WTC11 (cell line): ENCODE results near the gene ITPR2. TPM values are rescaled to one million over a fixed set of nuclear protein-coding genes. Genes with fewer than 3 reads are reported as not detected.

ENCODE experiments used
- ATAC-seq: fragments of 200-7000 bp; cut with Tn5 transposase; 2 replicates; pipeline ENCODE4 v1.10.0; 2021; ENCODE audit warnings: mild to moderate bottlenecking, moderate library complexity
- CTCF ChIA-PET: fragments of 300-600 bp; sonication (Branson Sonifier 250); formaldehyde crosslinking; loops from one replicate; lab custom pipeline; 2021; ENCODE audit warnings: antibody characterized with exemption; lab: Charles Lee
- POLR2A ChIA-PET: fragments of 350-600 bp; sonication (Branson Sonifier 250); formaldehyde crosslinking; loops from one replicate; lab custom pipeline; 2021; ENCODE audit warnings: antibody characterized with exemption; lab: Charles Lee
- DNase-seq: peaks from one replicate; pipeline ENCODE4 v3.0.0; 2021; ENCODE audit warnings: low spot score
- H3K27ac Mint-ChIP-seq: 2 replicates; pipeline ENCODE4 v1.8.0; 2021; ENCODE audit warnings: mixed read lengths
- H3K27me3 Mint-ChIP-seq: 2 replicates; pipeline ENCODE4 v1.8.0; 2021; ENCODE audit warnings: low read depth, mild to moderate bottlenecking, moderate library complexity, mixed read lengths
- H3K36me3 Mint-ChIP-seq: 2 replicates; pipeline ENCODE4 v1.8.0; 2021; ENCODE audit warnings: mixed read lengths
- H3K4me1 Mint-ChIP-seq: 2 replicates; pipeline ENCODE4 v1.8.0; 2022; ENCODE audit warnings: mixed read lengths
- H3K4me3 Mint-ChIP-seq: 2 replicates; pipeline ENCODE4 v1.8.0; 2021; ENCODE audit warnings: mild to moderate bottlenecking, moderate library complexity, mixed read lengths
- H3K9me3 Mint-ChIP-seq: 2 replicates; pipeline ENCODE4 v1.8.0; 2021; ENCODE audit warnings: mixed read lengths
- ATF1 ChIP-seq: sonication (generic); formaldehyde crosslinking; IDR thresholded peaks from 2 replicates; pipeline ENCODE4 v1.8.1; 2023; ENCODE audit warnings: mild to moderate bottlenecking, moderate library complexity, missing genetic modification reagents
- FOXP1 ChIP-seq: sonication (generic); formaldehyde crosslinking; IDR thresholded peaks from 2 replicates; pipeline ENCODE4 v1.8.0; 2022; ENCODE audit warnings: missing genetic modification reagents, mild to moderate bottlenecking, moderate library complexity, borderline replicate concordance
- KAT7 ChIP-seq: sonication (generic); formaldehyde crosslinking; IDR thresholded peaks from 2 replicates; pipeline ENCODE4 v1.8.1; 2023; ENCODE audit warnings: missing genetic modification reagents, mild to moderate bottlenecking, borderline replicate concordance
- NFYB ChIP-seq: sonication (generic); formaldehyde crosslinking; conservative IDR thresholded peaks from 2 replicates; pipeline ENCODE4 v1.8.0; 2022; ENCODE audit warnings: low read depth, missing genetic modification reagents
- NR2C2 ChIP-seq: sonication (generic); formaldehyde crosslinking; IDR thresholded peaks from 2 replicates; pipeline ENCODE4 v1.8.0; 2022; ENCODE audit warnings: mild to moderate bottlenecking, missing genetic modification reagents
- NR3C1 ChIP-seq: sonication (generic); formaldehyde crosslinking; conservative IDR thresholded peaks from 2 replicates; pipeline ENCODE4 v1.8.1; 2023; ENCODE audit warnings: low read depth, mild to moderate bottlenecking, missing genetic modification reagents
- SP1 ChIP-seq: sonication (generic); formaldehyde crosslinking; conservative IDR thresholded peaks from 2 replicates; pipeline ENCODE4 v1.8.1; 2022; ENCODE audit warnings: missing genetic modification reagents
- ZNF232 ChIP-seq: sonication (generic); formaldehyde crosslinking; IDR thresholded peaks from 2 replicates; pipeline ENCODE4 v1.8.0; 2022; ENCODE audit warnings: mild to moderate bottlenecking, missing genetic modification reagents
- ZNF263 ChIP-seq: sonication (generic); formaldehyde crosslinking; IDR thresholded peaks from 2 replicates; pipeline ENCODE4 v1.8.1; 2022; ENCODE audit warnings: low read depth, mild to moderate bottlenecking, moderate library complexity, missing genetic modification reagents
- ZNF423 ChIP-seq: fragments of 250-450 bp; sonication (Bioruptor Pico); IDR thresholded peaks from 2 replicates; pipeline ENCODE4 v2.1.2; 2022; ENCODE audit warnings: mild to moderate bottlenecking, moderate library complexity
- total RNA-seq: library from RNA; stranded (reverse); gene quantifications from 3 replicates; pipeline ENCODE4 v1.2.3, GENCODE V29; 2021
- TF ChIP-seq, protein P1 (sequence below): sonication (generic); formaldehyde crosslinking; IDR thresholded peaks from 2 replicates; pipeline ENCODE4 v1.8.1; 2023; ENCODE audit warnings: mild to moderate bottlenecking, moderate library complexity, missing genetic modification reagents
- TF ChIP-seq, protein P2 (sequence below): fragments of 250-450 bp; sonication (Bioruptor Pico); IDR thresholded peaks from 2 replicates; pipeline ENCODE4 v1.9.0; 2021; ENCODE audit warnings: mild to moderate bottlenecking, borderline replicate concordance
- TF ChIP-seq, protein P3 (sequence below): sonication (generic); formaldehyde crosslinking; IDR thresholded peaks from 2 replicates; pipeline ENCODE4 v1.8.1; 2023; ENCODE audit warnings: mild to moderate bottlenecking, missing genetic modification reagents, borderline replicate concordance
- TF ChIP-seq, protein P4 (sequence below): fragments of 250-450 bp; sonication (Bioruptor Pico); IDR thresholded peaks from 2 replicates; pipeline ENCODE4 v1.9.0; 2021; ENCODE audit warnings: mild to moderate bottlenecking
- TF ChIP-seq, protein P5 (sequence below): sonication (generic); formaldehyde crosslinking; IDR thresholded peaks from 2 replicates; pipeline ENCODE4 v1.8.0; 2022; ENCODE audit warnings: mild to moderate bottlenecking, missing genetic modification reagents
- TF ChIP-seq, protein P6 (sequence below): sonication (generic); formaldehyde crosslinking; IDR thresholded peaks from 2 replicates; pipeline ENCODE4 v1.8.0; 2023; ENCODE audit warnings: missing genetic modification reagents, mild to moderate bottlenecking, borderline replicate concordance
- TF ChIP-seq, protein P7 (sequence below): sonication (generic); formaldehyde crosslinking; IDR thresholded peaks from 2 replicates; pipeline ENCODE4 v1.8.1; 2022; ENCODE audit warnings: low read depth, missing genetic modification reagents, borderline replicate concordance

ITPR2 gene
- total RNA-seq, 1 experiment from 2014 or later, result 50.7 TPM

DNA sequence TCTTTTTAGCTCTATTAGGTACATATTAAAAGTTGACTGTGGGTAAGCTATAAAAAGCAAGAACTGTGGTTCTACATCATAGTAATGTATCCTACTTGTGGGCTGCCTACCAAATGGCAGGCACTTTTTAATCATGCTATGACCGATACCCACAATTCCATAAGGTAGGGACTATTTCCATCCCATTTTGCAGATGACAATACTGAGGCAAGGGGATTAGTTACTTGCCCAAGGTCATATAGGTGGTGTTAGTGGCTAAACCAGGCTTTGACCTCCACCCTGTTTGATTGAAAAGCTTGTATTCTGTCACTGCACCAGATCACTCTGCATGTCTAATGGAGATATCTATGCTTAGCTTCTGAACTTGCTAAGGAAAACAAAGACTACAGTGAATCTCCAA lies 485.7 kb downstream of the ITPR2 start (continued):
- TF ChIP-seq ATF1 (CRISPR knock-in tag), result no peak
- no peak for TF ChIP-seq NR3C1 (CRISPR knock-in tag)
- TF ChIP-seq, all 79 proteins: peak for 0

DNA sequence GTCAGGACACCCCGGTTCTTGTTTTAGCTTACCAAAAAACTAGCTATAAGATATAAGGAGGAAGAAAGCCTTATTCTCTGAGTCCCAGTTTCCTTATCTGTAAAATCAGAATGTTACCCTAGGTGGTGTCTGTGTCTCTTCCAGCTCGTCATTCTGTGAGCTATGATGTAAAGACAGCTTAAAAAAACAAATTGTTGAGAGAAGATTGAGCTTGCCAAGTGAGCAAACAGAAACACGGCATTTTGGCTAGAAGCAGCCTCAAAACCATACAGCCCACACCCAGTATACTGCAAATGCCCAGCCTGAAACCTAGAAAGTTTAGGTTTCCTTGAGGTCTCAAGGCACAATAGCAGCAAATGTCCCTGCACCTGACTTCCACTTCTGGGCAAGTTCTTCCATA lies 486.3 kb downstream of the ITPR2 start:
- Mint-ChIP-seq H3K36me3 (no peaks in the 10 kb centered on the region), H3K4me3 (no peak overlapping the region), H3K4me1 (peaks cover 5% of the 10 kb centered on the region), H3K9me3 (no peaks in the 10 kb centered on the region), H3K27me3 (no peaks in the 10 kb centered on the region), H3K27ac (no peak overlapping the region)
- TF ChIP-seq, protein P1, sequence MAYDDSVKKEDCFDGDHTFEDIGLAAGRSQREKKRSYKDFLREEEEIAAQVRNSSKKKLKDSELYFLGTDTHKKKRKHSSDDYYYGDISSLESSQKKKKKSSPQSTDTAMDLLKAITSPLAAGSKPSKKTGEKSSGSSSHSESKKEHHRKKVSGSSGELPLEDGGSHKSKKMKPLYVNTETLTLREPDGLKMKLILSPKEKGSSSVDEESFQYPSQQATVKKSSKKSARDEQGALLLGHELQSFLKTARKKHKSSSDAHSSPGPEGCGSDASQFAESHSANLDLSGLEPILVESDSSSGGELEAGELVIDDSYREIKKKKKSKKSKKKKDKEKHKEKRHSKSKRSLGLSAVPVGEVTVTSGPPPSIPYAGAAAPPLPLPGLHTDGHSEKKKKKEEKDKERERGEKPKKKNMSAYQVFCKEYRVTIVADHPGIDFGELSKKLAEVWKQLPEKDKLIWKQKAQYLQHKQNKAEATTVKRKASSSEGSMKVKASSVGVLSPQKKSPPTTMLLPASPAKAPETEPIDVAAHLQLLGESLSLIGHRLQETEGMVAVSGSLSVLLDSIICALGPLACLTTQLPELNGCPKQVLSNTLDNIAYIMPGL (CRISPR knock-in tag), result no peak
- TF ChIP-seq ZNF423 (CRISPR knock-in tag) (no peak), NR2C2 (no peak), SP1 (no peak), FOXP1 (CRISPR knock-in tag) (no peak), NFYB (CRISPR knock-in tag) (no peak), ZNF232 (CRISPR knock-in tag) (no peak), KAT7 (CRISPR knock-in tag) (no peak), ZNF263 (CRISPR knock-in tag) (no peak)
- TF ChIP-seq, protein P2, sequence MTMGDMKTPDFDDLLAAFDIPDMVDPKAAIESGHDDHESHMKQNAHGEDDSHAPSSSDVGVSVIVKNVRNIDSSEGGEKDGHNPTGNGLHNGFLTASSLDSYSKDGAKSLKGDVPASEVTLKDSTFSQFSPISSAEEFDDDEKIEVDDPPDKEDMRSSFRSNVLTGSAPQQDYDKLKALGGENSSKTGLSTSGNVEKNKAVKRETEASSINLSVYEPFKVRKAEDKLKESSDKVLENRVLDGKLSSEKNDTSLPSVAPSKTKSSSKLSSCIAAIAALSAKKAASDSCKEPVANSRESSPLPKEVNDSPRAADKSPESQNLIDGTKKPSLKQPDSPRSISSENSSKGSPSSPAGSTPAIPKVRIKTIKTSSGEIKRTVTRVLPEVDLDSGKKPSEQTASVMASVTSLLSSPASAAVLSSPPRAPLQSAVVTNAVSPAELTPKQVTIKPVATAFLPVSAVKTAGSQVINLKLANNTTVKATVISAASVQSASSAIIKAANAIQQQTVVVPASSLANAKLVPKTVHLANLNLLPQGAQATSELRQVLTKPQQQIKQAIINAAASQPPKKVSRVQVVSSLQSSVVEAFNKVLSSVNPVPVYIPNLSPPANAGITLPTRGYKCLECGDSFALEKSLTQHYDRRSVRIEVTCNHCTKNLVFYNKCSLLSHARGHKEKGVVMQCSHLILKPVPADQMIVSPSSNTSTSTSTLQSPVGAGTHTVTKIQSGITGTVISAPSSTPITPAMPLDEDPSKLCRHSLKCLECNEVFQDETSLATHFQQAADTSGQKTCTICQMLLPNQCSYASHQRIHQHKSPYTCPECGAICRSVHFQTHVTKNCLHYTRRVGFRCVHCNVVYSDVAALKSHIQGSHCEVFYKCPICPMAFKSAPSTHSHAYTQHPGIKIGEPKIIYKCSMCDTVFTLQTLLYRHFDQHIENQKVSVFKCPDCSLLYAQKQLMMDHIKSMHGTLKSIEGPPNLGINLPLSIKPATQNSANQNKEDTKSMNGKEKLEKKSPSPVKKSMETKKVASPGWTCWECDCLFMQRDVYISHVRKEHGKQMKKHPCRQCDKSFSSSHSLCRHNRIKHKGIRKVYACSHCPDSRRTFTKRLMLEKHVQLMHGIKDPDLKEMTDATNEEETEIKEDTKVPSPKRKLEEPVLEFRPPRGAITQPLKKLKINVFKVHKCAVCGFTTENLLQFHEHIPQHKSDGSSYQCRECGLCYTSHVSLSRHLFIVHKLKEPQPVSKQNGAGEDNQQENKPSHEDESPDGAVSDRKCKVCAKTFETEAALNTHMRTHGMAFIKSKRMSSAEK (CRISPR knock-in tag), result no peak
- TF ChIP-seq, protein P3, sequence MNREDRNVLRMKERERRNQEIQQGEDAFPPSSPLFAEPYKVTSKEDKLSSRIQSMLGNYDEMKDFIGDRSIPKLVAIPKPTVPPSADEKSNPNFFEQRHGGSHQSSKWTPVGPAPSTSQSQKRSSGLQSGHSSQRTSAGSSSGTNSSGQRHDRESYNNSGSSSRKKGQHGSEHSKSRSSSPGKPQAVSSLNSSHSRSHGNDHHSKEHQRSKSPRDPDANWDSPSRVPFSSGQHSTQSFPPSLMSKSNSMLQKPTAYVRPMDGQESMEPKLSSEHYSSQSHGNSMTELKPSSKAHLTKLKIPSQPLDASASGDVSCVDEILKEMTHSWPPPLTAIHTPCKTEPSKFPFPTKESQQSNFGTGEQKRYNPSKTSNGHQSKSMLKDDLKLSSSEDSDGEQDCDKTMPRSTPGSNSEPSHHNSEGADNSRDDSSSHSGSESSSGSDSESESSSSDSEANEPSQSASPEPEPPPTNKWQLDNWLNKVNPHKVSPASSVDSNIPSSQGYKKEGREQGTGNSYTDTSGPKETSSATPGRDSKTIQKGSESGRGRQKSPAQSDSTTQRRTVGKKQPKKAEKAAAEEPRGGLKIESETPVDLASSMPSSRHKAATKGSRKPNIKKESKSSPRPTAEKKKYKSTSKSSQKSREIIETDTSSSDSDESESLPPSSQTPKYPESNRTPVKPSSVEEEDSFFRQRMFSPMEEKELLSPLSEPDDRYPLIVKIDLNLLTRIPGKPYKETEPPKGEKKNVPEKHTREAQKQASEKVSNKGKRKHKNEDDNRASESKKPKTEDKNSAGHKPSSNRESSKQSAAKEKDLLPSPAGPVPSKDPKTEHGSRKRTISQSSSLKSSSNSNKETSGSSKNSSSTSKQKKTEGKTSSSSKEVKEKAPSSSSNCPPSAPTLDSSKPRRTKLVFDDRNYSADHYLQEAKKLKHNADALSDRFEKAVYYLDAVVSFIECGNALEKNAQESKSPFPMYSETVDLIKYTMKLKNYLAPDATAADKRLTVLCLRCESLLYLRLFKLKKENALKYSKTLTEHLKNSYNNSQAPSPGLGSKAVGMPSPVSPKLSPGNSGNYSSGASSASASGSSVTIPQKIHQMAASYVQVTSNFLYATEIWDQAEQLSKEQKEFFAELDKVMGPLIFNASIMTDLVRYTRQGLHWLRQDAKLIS (CRISPR knock-in tag), result no peak
- TF ChIP-seq, protein P4, sequence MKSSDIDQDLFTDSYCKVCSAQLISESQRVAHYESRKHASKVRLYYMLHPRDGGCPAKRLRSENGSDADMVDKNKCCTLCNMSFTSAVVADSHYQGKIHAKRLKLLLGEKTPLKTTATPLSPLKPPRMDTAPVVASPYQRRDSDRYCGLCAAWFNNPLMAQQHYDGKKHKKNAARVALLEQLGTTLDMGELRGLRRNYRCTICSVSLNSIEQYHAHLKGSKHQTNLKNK, result no peak
- TF ChIP-seq, protein P5, sequence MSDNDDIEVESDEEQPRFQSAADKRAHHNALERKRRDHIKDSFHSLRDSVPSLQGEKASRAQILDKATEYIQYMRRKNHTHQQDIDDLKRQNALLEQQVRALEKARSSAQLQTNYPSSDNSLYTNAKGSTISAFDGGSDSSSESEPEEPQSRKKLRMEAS, result no peak
- TF ChIP-seq, protein P6, sequence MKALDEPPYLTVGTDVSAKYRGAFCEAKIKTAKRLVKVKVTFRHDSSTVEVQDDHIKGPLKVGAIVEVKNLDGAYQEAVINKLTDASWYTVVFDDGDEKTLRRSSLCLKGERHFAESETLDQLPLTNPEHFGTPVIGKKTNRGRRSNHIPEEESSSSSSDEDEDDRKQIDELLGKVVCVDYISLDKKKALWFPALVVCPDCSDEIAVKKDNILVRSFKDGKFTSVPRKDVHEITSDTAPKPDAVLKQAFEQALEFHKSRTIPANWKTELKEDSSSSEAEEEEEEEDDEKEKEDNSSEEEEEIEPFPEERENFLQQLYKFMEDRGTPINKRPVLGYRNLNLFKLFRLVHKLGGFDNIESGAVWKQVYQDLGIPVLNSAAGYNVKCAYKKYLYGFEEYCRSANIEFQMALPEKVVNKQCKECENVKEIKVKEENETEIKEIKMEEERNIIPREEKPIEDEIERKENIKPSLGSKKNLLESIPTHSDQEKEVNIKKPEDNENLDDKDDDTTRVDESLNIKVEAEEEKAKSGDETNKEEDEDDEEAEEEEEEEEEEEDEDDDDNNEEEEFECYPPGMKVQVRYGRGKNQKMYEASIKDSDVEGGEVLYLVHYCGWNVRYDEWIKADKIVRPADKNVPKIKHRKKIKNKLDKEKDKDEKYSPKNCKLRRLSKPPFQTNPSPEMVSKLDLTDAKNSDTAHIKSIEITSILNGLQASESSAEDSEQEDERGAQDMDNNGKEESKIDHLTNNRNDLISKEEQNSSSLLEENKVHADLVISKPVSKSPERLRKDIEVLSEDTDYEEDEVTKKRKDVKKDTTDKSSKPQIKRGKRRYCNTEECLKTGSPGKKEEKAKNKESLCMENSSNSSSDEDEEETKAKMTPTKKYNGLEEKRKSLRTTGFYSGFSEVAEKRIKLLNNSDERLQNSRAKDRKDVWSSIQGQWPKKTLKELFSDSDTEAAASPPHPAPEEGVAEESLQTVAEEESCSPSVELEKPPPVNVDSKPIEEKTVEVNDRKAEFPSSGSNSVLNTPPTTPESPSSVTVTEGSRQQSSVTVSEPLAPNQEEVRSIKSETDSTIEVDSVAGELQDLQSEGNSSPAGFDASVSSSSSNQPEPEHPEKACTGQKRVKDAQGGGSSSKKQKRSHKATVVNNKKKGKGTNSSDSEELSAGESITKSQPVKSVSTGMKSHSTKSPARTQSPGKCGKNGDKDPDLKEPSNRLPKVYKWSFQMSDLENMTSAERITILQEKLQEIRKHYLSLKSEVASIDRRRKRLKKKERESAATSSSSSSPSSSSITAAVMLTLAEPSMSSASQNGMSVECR (CRISPR knock-in tag), result no peak
- TF ChIP-seq, protein P7, sequence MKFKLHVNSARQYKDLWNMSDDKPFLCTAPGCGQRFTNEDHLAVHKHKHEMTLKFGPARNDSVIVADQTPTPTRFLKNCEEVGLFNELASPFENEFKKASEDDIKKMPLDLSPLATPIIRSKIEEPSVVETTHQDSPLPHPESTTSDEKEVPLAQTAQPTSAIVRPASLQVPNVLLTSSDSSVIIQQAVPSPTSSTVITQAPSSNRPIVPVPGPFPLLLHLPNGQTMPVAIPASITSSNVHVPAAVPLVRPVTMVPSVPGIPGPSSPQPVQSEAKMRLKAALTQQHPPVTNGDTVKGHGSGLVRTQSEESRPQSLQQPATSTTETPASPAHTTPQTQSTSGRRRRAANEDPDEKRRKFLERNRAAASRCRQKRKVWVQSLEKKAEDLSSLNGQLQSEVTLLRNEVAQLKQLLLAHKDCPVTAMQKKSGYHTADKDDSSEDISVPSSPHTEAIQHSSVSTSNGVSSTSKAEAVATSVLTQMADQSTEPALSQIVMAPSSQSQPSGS (CRISPR knock-in tag), result no peak
- no peak for DNase-seq
- ATAC-seq, result no peak
- ChIA-PET CTCF (interaction anchor here (0.6 to 1.0 kb wide), 3 partner anchors 15 to 250 kb away, joined by 3 to 4 read pairs (median 3); no protein-coding TSS in a partner anchor), POLR2A (no interaction called here)
